DND-41 (cell line): ENCODE data around the gene LRRC25.
A peak's percentile ranks its signal among the peaks of the same experiment; 100 is the strongest.

ENCODE experiments used
- ATAC-seq: fragments of 200-7000 bp; cut with Tn5 transposase; 3 replicates; pipeline ENCODE4 v1.9.1; 2021; ENCODE audit warnings: low read depth; ENCODE audit not compliant: insufficient read depth
- DNase-seq: peaks from one replicate; pipeline ENCODE4 v3.0.0-alpha.2; 2020
- H2AFZ ChIP-seq: 2 replicates; pipeline ENCODE4 v1.6.0; 2012; ENCODE audit warnings: low read depth, low read length
- H3K27ac ChIP-seq: 2 replicates; pipeline ENCODE4 v1.5.1; 2012; ENCODE audit warnings: low read length, inconsistent platforms
- H3K27me3 ChIP-seq: fragments of 200-600 bp; sonication (generic); 2 replicates; pipeline ENCODE4 v1.6.0; 2012; ENCODE audit warnings: low read length, mild to moderate bottlenecking, inconsistent platforms; ENCODE audit not compliant: insufficient read depth, poor library complexity
- H3K36me3 ChIP-seq: 2 replicates; pipeline ENCODE4 v1.5.1; 2012; ENCODE audit warnings: low read length, inconsistent platforms; ENCODE audit not compliant: insufficient read depth
- H3K4me1 ChIP-seq: 2 replicates; pipeline ENCODE4 v1.5.1; 2012; ENCODE audit warnings: mild to moderate bottlenecking, low read length; ENCODE audit not compliant: insufficient read depth
- H3K4me2 ChIP-seq: 2 replicates; pipeline ENCODE4 v1.6.0; 2012; ENCODE audit warnings: mild to moderate bottlenecking, moderate library complexity, low read length, inconsistent platforms; ENCODE audit not compliant: insufficient read depth
- H3K4me3 ChIP-seq, 2 experiments: fragments of 200-600 bp in 1 of 2; shearing (Covaris generic) in 1 of 2; 2 replicates each; pipeline ENCODE4 v1.5.1; 2012 to 2016; ENCODE audit warnings: inconsistent platforms in 2 of 2, low read length in 2 of 2, mild to moderate bottlenecking in 2 of 2, low read depth in 1 of 2, moderate library complexity in 1 of 2
- H3K79me2 ChIP-seq: 2 replicates; pipeline ENCODE4 v1.6.0; 2012; ENCODE audit warnings: low read length, inconsistent platforms; ENCODE audit not compliant: insufficient read depth
- H3K9ac ChIP-seq: 2 replicates; pipeline ENCODE4 v1.6.0; 2012; ENCODE audit warnings: low read depth, mild to moderate bottlenecking, inconsistent platforms, low read length, moderate library complexity
- H3K9me3 ChIP-seq: 2 replicates; pipeline ENCODE4 v1.5.1; 2012; ENCODE audit warnings: low read length, moderate library complexity, mild to moderate bottlenecking, inconsistent platforms; ENCODE audit not compliant: insufficient read depth, severe bottlenecking
- H4K20me1 ChIP-seq: 2 replicates; pipeline ENCODE4 v1.6.0; 2012; ENCODE audit warnings: low read length; ENCODE audit not compliant: insufficient read depth
- CTCF ChIP-seq: IDR thresholded peaks from 2 replicates; pipeline ENCODE4 v1.5.1; 2012; ENCODE audit warnings: borderline replicate concordance, low read length, moderate library complexity, mild to moderate bottlenecking; ENCODE audit not compliant: poor library complexity, severe bottlenecking; ENCODE audit errors: extremely low read depth
- EZH2 ChIP-seq: IDR thresholded peaks from 3 replicates; pipeline ENCODE4 v1.6.1; 2012; ENCODE audit warnings: borderline replicate concordance, low read depth, mild to moderate bottlenecking, moderate library complexity, low read length, inconsistent platforms; ENCODE audit not compliant: severe bottlenecking

Gene LRRC25

GRCh38 chr19:18379803-18380747 is 17.3 kb downstream of the LRRC25 start:
- Histone ChIP-seq H3K9me3 (no peaks in the 10 kb centered on the region), H3K79me2 (no peaks in the 10 kb centered on the region), H3K4me3 (no peak overlapping the region), H3K4me2 (no peak overlapping the region), H3K4me1 (no peaks in the 10 kb centered on the region), H3K27ac (no peak overlapping the region), H4K20me1 (0 out of 2 replicates have a peak, but pooled peaks cover 2% of the 10 kb centered on the region), H3K9ac (no peak overlapping the region), H2AFZ (no peak overlapping the region), H3K36me3 (no peaks in the 10 kb centered on the region), H3K27me3 (peaks cover 2% of the 10 kb centered on the region)
- ATAC-seq = no peak
- TF ChIP-seq EZH2 = no peak
- TF ChIP-seq CTCF = no peak
- DNase-seq = no peak

- Histone ChIP-seq H3K27me3 (no peaks in the 10 kb centered on the region), H4K20me1 (no peaks in the 10 kb centered on the region), H3K79me2 (no peaks in the 10 kb centered on the region), H3K4me1 (peaks cover 10% of the 10 kb centered on the region), H3K9me3 (no peaks in the 10 kb centered on the region), H3K4me3 (no peak overlapping the region), H3K9ac (no peak overlapping the region), H3K27ac (no peak overlapping the region), H3K36me3 (no peaks in the 10 kb centered on the region), H2AFZ (no peak overlapping the region), H3K4me2 (no peak overlapping the region)
- no peak for DNase-seq
- TF ChIP-seq EZH2 (no peak), CTCF (no peak)
- ATAC-seq = no peak
These were observed 20.4 kb downstream of the LRRC25 start for GRCh38 chr19:18377026-18377425.

- no peak for TF ChIP-seq CTCF
- no peak for TF ChIP-seq EZH2
- H3K4me1 ChIP-seq = peaks cover 10% of the 10 kb centered on the region
- no peaks in the 10 kb centered on the region for H3K9me3 ChIP-seq
- H3K4me3 ChIP-seq = no peak overlapping the region
- DNase-seq = peak; percentile 82
- H3K9ac ChIP-seq = no peak overlapping the region
- H2AFZ ChIP-seq = no peak overlapping the region
- H3K4me2 ChIP-seq = no peak overlapping the region
- no peaks in the 10 kb centered on the region for H3K36me3 ChIP-seq
- H3K27me3 ChIP-seq = no peaks in the 10 kb centered on the region
- peak overlapping the region; percentile 54 for H3K27ac ChIP-seq
- H3K79me2 ChIP-seq = no peaks in the 10 kb centered on the region
- H4K20me1 ChIP-seq = no peaks in the 10 kb centered on the region
- peak; percentile 89 for ATAC-seq
These were observed 23.4 kb downstream of the LRRC25 start for GRCh38 chr19:18373892-18374629.
